Endothelial cell (in vitro differentiated cells): Measurements from ENCODE around the gene LDB3. TPM values are rescaled to one million over a fixed set of nuclear protein-coding genes. Genes with fewer than 3 reads are reported as not detected.

ENCODE experiments used
- DNase-seq: peaks from one replicate; pipeline ENCODE4 v3.0.0; 2021; ENCODE audit warnings: low spot score
- H3K27ac Mint-ChIP-seq: one replicate; pipeline ENCODE4 v1.8.0; 2021; ENCODE audit warnings: mixed read lengths, inconsistent platforms; ENCODE audit not compliant: unreplicated experiment
- H3K27me3 Mint-ChIP-seq: one replicate; pipeline ENCODE4 v1.8.0; 2021; ENCODE audit warnings: mild to moderate bottlenecking, moderate library complexity, mixed read lengths, inconsistent platforms; ENCODE audit not compliant: unreplicated experiment
- H3K36me3 Mint-ChIP-seq: one replicate; pipeline ENCODE4 v1.8.0; 2021; ENCODE audit warnings: mild to moderate bottlenecking, low read depth, mixed read lengths, inconsistent platforms; ENCODE audit not compliant: unreplicated experiment
- H3K4me1 Mint-ChIP-seq: one replicate; pipeline ENCODE4 v1.8.0; 2021; ENCODE audit warnings: mild to moderate bottlenecking, mixed read lengths, inconsistent platforms; ENCODE audit not compliant: unreplicated experiment
- H3K4me3 Mint-ChIP-seq: one replicate; pipeline ENCODE4 v1.8.0; 2021; ENCODE audit warnings: mild to moderate bottlenecking, mixed read lengths, inconsistent platforms; ENCODE audit not compliant: unreplicated experiment
- H3K9me3 Mint-ChIP-seq: one replicate; pipeline ENCODE4 v1.8.0; 2021; ENCODE audit warnings: mixed read lengths, inconsistent platforms; ENCODE audit not compliant: unreplicated experiment
- total RNA-seq: library from RNA; stranded (reverse); fragmentation: NEBNext Ultra II Directional; extraction: Animal tissue kit (Norgen Biotek cat#: 25700); gene quantifications from one replicate; pipeline ENCODE4 v1.2.1, GENCODE V29; 2021; ENCODE audit not compliant: unreplicated experiment
- TF ChIP-seq, protein P1 (sequence below): fragments of 200-600 bp; sonication (generic); IDR thresholded peaks from one replicate; pipeline ENCODE4 v1.5.0; 2021; ENCODE audit warnings: antibody characterized with exemption; ENCODE audit not compliant: unreplicated experiment

LDB3 gene
- total RNA-seq, 1 donor from 2014 or later, result 0.36 TPM

- Mint-ChIP-seq H3K27me3 (peaks cover 23% of the 10 kb centered on the region), H3K36me3 (peaks cover 5% of the 10 kb centered on the region), H3K27ac (no peak overlapping the region), H3K9me3 (no peaks in the 10 kb centered on the region), H3K4me1 (peaks cover 3% of the 10 kb centered on the region), H3K4me3 (no peak overlapping the region)
- DNase-seq, result no peak
- TF ChIP-seq, protein P1, sequence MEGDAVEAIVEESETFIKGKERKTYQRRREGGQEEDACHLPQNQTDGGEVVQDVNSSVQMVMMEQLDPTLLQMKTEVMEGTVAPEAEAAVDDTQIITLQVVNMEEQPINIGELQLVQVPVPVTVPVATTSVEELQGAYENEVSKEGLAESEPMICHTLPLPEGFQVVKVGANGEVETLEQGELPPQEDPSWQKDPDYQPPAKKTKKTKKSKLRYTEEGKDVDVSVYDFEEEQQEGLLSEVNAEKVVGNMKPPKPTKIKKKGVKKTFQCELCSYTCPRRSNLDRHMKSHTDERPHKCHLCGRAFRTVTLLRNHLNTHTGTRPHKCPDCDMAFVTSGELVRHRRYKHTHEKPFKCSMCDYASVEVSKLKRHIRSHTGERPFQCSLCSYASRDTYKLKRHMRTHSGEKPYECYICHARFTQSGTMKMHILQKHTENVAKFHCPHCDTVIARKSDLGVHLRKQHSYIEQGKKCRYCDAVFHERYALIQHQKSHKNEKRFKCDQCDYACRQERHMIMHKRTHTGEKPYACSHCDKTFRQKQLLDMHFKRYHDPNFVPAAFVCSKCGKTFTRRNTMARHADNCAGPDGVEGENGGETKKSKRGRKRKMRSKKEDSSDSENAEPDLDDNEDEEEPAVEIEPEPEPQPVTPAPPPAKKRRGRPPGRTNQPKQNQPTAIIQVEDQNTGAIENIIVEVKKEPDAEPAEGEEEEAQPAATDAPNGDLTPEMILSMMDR, result no peak
These were observed 10.0 kb upstream of the LDB3 start for GRCh38 chr10:86658261-86658741.

- no peak for DNase-seq
- TF ChIP-seq, protein P1, result no peak
- peaks cover 24% of the 10 kb centered on the region for H3K27me3 Mint-ChIP-seq
- H3K4me3 Mint-ChIP-seq, result no peak overlapping the region
- no peak overlapping the region for H3K27ac Mint-ChIP-seq
- peaks cover 5% of the 10 kb centered on the region for H3K36me3 Mint-ChIP-seq
- H3K9me3 Mint-ChIP-seq, result no peaks in the 10 kb centered on the region
- H3K4me1 Mint-ChIP-seq, result peaks cover 4% of the 10 kb centered on the region
These were observed 9.6 kb upstream of the LDB3 start for GRCh38 chr10:86658751-86659150.

DNA sequence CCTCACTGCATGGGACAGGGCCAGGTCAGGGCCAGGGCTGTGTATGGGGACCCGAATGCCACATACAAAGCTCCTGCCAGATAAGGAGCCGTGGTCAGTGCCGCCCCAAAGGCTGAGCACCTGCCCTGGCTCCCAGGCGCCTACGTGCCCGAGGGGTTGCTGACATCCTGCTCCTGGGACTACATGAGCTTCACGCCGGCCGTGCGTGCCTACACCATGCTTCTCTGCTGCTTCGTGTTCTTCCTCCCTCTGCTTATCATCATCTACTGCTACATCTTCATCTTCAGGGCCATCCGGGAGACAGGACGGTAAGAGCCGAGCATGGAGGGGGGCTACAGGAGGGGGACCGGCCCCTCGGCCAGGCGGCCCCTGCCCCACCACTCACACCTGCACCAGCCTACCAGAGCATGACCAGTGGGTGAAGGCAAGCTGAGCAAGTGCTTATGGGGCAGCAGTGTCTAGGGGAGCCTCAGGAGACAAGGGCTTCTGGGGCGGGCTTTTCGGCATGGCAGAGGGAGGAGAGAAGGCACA lies 9.1 kb upstream of the LDB3 start:
- no peak overlapping the region for H3K27ac Mint-ChIP-seq
- DNase-seq, result no peak
- TF ChIP-seq, protein P1, result no peak

DNA sequence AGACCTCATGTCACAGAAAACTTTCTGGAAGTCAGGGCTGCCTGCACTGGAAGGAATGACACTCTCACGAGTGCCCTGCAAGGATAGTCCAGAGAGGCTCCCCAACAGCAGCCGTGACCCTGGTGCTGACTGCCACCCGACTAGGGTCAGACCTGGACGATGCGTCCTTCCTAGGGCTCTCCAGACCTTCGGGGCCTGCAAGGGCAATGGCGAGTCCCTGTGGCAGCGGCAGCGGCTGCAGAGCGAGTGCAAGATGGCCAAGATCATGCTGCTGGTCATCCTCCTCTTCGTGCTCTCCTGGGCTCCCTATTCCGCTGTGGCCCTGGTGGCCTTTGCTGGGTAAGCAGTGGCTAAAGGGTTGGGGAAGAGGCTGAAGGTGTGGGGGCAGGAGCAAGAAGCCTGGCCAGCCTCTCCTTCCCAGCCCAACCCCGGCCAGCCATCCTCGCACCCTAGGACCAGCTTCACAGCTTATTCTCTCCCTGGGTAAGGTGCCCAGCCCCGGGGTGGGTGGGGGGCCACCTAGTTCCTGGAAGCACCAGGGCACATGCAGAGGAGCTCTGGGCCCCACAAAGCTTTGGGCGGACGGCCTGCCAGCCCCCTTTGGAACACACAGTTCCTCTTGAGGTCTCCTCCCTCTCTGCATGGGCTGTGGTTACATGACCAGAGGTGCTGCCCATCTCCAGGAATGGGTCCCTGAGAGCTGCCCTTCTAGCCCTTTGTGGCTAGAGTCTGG lies 8.4 kb upstream of the LDB3 start:
- H3K27ac Mint-ChIP-seq, result no peak overlapping the region

More for the DNA sequence above, 9.1 kb upstream of the LDB3 start:
- H3K36me3 Mint-ChIP-seq, result peaks cover 5% of the 10 kb centered on the region
- H3K9me3 Mint-ChIP-seq, result no peaks in the 10 kb centered on the region
- H3K4me1 Mint-ChIP-seq, result peaks cover 8% of the 10 kb centered on the region
- H3K4me3 Mint-ChIP-seq, result no peak overlapping the region
- peaks cover 25% of the 10 kb centered on the region for H3K27me3 Mint-ChIP-seq

More for the DNA sequence above, 8.4 kb upstream of the LDB3 start:
- TF ChIP-seq, protein P1, result no peak
- peaks cover 28% of the 10 kb centered on the region for H3K27me3 Mint-ChIP-seq
- H3K4me1 Mint-ChIP-seq, result peaks cover 8% of the 10 kb centered on the region
- H3K36me3 Mint-ChIP-seq, result peaks cover 5% of the 10 kb centered on the region
- no peaks in the 10 kb centered on the region for H3K9me3 Mint-ChIP-seq
- H3K4me3 Mint-ChIP-seq, result no peak overlapping the region
- no peak for DNase-seq
